ENCODE data around the gene C17orf107.
A peak's percentile ranks its signal among the peaks of the same experiment; 100 is the strongest.

Gene C17orf107

GRCh38 chr17:4937553-4937952, 38.2 kb downstream of the C17orf107 start:
- DNase-seq: no peak

- DNase-seq: no peak
Observed at GRCh38 chr17:4938069-4938491, 38.7 kb downstream of the C17orf107 start.

DNA sequence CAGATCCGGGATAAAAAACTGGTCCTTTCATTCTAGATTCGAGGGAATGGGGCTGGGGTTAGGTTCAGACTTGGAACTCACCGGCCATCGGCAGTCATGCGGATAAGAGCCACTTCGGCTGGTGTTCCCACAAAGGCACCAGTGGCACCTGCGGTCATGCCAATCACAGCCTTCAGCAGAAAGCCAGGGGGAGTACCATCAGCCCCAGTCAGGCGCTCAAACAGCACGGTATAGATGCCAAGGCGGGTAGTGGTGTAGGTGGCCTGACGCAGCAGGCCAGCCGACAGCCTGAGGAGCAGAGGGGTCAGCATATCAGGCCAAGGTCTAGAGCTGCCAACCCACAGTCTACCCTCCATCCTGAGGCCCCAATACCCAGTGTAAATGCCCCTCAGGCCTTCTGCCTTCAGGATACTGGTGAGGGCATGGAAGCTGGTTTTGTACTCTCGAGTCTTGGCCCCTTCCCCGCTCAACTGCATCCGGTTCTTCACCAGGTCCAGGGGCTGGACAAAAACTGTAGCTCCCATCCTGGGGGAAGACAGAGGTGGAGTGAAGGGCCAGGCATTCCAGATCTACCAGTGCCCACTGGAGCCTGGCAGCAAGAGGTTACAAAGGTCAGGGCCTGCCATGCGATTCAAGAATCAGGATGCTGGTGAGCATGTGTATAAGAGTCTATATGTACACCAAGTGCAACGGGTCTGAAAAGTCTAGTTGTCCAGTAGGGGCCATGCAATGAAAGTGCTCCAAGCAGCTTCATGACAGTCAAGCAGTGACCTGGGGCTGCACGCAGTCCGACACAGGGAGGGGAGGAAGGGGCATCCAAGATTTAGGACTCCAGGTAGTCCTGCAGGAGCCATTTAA, 39.6 kb downstream of the C17orf107 start:
- no peak for DNase-seq

- DNase-seq: no peak
Observed at GRCh38 chr17:4939546-4939795, 40.1 kb downstream of the C17orf107 start.

DNA sequence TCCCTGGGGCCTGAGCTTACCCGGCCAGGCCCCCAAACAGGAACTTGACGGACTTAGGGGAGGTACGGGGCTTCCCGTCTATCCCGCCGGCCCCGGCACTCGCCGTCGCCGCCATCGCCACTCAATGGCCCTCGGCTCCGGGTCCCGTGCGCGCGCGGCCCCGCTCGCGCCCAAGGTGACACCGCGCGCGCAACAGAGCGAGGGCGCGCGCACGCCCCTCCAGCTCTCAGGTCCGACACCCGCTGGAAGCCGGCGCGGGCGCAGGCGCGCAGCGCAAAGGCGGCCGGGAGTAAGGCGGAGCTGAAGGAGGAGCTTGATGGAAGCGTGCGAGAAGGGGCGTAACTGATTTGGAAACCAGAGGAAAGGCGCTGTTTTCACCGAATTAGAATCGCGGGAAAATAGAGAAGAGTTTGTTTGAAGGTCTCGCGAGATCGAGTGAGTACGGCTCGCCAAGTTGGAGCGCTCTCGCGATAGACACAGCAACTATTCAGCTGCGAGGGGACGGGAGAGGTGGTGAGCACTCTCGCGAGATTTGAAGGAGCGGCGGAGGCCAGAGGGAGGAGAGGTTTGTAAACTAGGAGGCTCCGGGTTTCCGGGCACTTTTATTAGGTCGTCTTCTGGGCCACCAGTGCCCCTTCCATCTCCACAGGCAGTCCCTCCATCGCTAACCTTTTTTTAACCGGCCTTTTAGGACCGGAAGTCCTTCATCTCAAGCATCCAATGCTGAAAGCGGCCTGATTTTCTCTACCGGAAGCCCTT, 40.6 kb downstream of the C17orf107 start, which contains the start of the genes RNF167 and SLC25A11:
Gene RNF167, plus strand, starts transcription at position 473 of the 759 bp plus-strand sequence. CDS start 642 bp downstream, outside the sequence.
Gene SLC25A11, minus strand, starts transcription at position 251 of the 759 bp plus-strand sequence. Its CDS starts 136 bp downstream, at position 115.
- DNase-seq: peak; percentile 95

- no peak for DNase-seq
Observed at GRCh38 chr17:4940555-4941318, 41.4 kb downstream of the C17orf107 start.

GRCh38 chr17:4941319-4941610, 41.9 kb downstream of the C17orf107 start:
- DNase-seq: no peak

DNA sequence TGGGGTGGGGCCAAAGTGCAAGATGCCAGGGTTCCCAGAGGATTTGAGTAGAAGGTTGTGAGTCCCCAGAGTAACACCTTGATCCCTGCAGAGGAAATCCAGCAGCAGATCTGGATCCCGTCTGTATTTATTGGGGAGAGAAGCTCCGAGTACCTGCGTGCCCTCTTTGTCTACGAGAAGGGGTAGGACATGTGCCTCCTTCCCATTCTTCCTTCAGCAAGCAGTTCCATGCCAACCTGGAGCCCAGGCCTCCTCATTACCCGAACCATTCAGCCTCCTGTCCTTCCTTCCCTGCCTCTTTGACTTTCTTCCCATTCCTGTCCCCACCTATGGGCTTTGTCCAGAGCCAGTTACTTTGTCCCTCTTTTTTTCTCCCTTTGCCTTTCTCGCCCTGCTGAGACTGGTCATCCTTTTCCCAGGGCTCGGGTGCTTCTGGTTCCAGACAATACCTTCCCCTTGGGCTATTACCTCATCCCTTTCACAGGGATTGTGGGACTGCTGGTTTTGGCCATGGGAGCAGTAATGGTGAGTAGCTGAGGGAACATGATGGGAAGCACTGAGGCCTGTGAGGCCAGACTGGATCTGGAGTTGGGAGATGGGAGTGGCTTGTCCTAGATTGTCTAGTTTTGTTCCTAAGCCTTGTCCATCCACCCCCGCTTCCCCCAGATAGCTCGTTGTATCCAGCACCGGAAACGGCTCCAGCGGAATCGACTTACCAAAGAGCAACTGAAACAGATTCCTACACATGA, 43.6 kb downstream of the C17orf107 start:
- DNase-seq: no peak

DNA sequence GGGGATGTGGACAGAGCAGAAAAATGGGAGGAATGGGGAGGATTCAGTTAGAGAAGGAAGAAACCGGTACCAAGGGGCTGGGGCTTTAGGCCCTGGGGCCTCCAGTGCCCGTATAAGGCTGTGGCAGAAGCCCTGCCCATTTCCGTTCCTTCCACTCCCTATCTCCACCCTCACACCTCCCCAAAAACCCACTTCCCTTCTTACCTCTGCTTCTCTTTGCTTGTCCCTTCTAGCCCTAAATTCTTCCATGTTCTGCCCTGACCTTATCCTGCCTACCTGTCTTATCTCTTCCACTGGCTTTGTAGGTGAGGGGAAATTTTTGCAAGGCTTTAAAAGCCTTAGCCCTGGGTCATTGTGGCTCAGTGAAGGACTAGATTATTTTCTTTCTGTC, 44.8 kb downstream of the C17orf107 start:
- DNase-seq: no peak

- DNase-seq: no peak
Observed at GRCh38 chr17:4944554-4945175, 45.3 kb downstream of the C17orf107 start.

DNA sequence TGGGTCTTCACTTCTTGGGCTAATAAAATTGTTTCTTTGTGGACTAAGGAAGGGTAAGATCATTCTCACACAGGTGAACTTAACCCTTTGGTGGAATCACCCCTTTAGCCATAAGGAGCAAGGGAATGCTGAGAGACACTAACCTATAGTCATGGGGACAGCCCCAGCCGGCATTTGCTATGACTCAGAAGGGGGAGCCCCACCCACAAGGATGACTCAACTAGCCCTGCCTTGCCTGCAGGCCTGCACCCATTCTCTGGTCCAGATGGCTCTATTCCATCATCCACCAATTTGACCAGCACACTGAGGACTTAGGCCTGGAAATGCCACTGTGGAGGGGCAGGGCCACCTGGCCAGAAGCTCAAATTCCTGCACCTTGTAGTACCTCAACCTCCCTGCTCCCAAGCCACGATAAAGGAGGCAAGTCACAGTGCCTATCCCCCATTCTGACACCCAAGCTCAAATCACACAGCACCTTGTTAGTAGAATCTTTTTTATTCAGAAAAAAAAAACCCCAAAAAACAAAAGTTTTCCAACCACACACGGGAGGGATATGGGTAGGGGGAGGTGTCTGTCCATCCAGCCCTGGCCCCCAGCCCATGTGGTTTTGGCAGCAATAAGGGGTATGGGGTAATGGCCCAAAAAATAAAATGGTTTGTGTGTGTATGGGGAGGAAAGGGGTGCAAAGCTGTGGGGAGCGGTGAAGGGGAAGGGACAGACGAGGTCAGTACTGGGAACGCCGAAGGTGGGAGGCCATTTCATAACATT, 46.0 kb downstream of the C17orf107 start:
- DNase-seq: no peak

- no peak for DNase-seq
Observed at GRCh38 chr17:4945944-4946280, 46.6 kb downstream of the C17orf107 start.

- DNase-seq: no peak
Observed at GRCh38 chr17:4946312-4946976, 47.1 kb downstream of the C17orf107 start.

GRCh38 chr17:4947010-4947410, 47.7 kb downstream of the C17orf107 start:
- no peak for DNase-seq

DNA sequence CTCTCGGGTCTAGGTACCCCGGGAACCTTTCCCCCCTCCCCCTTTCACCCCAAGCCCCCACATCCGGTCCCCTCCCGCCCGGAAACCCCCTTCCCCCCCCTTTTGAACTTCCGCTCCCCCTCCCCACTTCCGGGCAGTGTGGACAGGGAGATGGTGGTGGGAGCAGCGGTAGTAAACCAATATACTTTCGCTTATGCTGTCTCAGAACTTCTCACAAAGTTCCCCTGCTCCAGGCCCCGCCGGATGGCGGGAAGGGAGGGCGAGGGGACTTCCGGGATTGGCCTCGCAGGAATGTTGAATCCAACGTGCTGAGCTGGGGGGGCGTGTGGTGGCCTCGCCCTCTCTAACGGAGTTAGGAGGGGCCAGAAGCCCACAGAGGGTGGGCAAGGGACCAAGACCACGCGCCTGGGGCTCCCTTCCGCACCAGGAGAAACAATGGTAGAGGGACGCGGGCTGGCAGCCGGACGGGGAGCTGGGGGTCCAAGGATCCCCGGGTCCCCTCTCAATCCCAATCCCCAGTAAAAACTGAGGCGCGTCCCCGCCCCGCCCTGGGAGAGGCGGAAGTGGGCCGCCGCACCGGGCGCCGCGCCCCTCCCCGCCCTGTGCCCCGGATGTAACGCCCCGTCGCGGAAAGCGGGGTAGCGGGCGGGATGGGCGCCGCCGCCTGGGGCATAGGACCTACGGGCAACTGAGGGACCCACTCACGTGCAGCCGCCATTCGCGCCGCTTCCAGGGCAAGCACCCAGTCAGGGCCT, 48.3 kb downstream of the C17orf107 start:
- peak; percentile 11 for DNase-seq

GRCh38 chr17:4948166-4948930, 49.0 kb downstream of the C17orf107 start, which contains the start of gene PFN1:
TSS of gene PFN1 (minus strand) at chr17:4948530. CDS start at chr17:4948394, 136 bp downstream.
- DNase-seq: peak; percentile 73

DNA sequence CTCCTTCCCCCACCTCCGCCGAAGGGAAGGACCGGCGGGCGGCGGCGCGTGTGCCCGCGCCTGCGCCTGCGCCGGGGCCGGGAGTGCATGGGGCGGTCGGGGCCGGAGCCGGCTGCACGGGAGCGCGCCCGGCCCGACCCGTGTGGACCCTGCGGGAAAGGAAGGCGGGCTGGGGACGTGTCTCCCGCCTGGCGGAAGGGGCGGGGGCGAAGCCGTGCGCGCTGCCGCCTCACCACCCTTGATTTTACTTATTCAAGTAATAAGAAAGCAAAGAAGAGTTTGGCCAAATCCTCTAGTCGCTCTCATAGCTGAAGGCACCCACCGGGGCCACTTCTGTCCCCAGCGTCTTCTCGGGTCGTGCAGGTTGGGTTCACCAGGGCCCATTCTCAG, 49.6 kb downstream of the C17orf107 start:
- DNase-seq: peak; percentile 73

GRCh38 chr17:4949321-4950074, 50.2 kb downstream of the C17orf107 start:
- DNase-seq: no peak
